Measurements from ENCODE around the gene KRT86. TPM values are rescaled to one million over a fixed set of nuclear protein-coding genes. Genes with fewer than 3 reads are reported as not detected.

KRT86 gene
- total and polyA plus RNA-seq, 2 experiments from 2014 or later = 0.16 TPM; not detected in 1

GRCh38 chr12:52229836-52230343, 44.6 kb upstream of the KRT86 start:
- ATAC-seq = no peak
- H3K4me2 ChIP-seq = no peak overlapping the region

DNA sequence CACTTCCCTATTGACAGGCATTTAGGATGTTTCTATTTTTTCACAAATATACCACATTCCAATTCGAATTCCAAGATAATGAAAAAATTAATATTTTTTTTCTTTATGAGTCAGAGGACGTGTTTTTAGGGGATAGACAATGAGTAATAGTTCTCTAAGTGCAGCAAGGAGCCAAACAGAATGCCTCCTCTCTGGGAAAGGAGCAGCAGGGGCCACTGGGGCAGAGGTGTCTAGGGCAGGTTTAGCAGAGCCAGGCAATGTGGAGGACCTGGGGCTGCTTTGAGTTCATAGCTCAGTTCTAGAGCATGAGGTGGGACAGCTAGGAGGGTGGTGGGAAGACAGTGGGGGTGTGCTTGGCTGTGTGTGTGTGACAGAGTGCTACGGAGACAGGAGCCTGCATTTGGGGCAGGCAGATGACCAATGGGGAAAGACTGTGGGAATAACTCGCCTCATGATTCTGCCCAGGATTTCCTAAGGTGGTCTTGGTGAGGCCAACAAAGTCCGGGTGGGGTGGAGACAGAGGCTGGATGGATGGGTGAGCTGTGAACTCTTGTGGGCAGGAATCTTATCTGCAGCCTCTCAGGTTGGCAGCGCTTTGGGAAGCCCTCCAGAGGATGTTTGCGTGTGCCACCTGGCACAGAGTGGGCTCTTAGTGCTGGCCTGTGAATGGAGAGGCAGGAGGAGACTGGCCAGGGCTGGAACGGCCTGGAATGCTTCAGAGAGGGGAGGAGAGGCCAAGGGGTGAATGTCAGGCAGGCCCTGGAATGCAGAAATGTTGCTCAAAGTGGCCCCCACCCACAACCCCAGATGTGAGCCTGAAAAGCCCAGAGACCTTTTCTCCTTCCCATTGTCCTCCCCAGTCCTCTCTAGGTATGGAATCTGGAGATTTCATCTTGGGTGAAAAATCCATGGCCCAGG, 43.8 kb upstream of the KRT86 start:
- Mint-ChIP-seq H3K27me3 (ENCODE audit: insufficient read depth, low read depth, poor library complexity) (peaks cover 41% of the 10 kb centered on the region), H3K36me3 (ENCODE audit: low read depth) (peaks cover 4% of the 10 kb centered on the region), H3K9me3 (no peaks in the 10 kb centered on the region), H3K4me1 (peaks cover 38% of the 10 kb centered on the region), H3K27ac (no peak overlapping the region; the same call in 1 of the 2 replicates), H3K4me3 (no peak overlapping the region)
- Histone ChIP-seq H3K9me2 (ENCODE audit: insufficient read depth) (no peaks in the 10 kb centered on the region), H3K4me3 (no peak overlapping the region), H3K4me2 (peak overlapping the region; percentile 20; the same call in 1 of the 2 replicates), H3K79me2 (replicated peaks; ENCODE audit: insufficient read depth) (no peaks in the 10 kb centered on the region), H2AFZ (no peak overlapping the region), H3K27me3 (ENCODE audit: insufficient read depth) (peaks cover 37% of the 10 kb centered on the region), H4K20me1 (replicated peaks; ENCODE audit: insufficient read depth) (no peaks in the 10 kb centered on the region), H3F3A (replicated peaks; ENCODE audit: low read depth) (no peaks in the 10 kb centered on the region), H3K36me3 (ENCODE audit: insufficient read depth) (no peaks in the 10 kb centered on the region), H3K4me1 (ENCODE audit: insufficient read depth) (peaks cover 22% of the 10 kb centered on the region), H3K27ac (ENCODE audit: low read depth) (no peak overlapping the region)
- ATAC-seq = no peak
- no peak for TF ChIP-seq JUNB (IDR thresholded peaks at IDR 0.05; ENCODE audit: unreplicated experiment)
- TF ChIP-seq POLR2AphosphoS5 (IDR thresholded peaks at IDR 0.05; ENCODE audit: low read depth) = no peak
- no peak for TF ChIP-seq ZNF331 (CRISPR knock-in tag; IDR thresholded peaks at IDR 0.05; ENCODE audit: low read depth)
- TF ChIP-seq STAT1 (IDR thresholded peaks at IDR 0.05; ENCODE audit: unreplicated experiment) = no peak
- no peak for TF ChIP-seq EZH2phosphoT487 (IDR thresholded peaks at IDR 0.05; ENCODE audit: unreplicated experiment)
- DNase-seq (ENCODE audit: low spot score) = peak; percentile 56

More at GRCh38 chr12:52229836-52230343, 44.6 kb upstream of the KRT86 start:
- peaks cover 37% of the 10 kb centered on the region for H3K27me3 ChIP-seq (ENCODE audit: insufficient read depth)
- TF ChIP-seq, protein P1, sequence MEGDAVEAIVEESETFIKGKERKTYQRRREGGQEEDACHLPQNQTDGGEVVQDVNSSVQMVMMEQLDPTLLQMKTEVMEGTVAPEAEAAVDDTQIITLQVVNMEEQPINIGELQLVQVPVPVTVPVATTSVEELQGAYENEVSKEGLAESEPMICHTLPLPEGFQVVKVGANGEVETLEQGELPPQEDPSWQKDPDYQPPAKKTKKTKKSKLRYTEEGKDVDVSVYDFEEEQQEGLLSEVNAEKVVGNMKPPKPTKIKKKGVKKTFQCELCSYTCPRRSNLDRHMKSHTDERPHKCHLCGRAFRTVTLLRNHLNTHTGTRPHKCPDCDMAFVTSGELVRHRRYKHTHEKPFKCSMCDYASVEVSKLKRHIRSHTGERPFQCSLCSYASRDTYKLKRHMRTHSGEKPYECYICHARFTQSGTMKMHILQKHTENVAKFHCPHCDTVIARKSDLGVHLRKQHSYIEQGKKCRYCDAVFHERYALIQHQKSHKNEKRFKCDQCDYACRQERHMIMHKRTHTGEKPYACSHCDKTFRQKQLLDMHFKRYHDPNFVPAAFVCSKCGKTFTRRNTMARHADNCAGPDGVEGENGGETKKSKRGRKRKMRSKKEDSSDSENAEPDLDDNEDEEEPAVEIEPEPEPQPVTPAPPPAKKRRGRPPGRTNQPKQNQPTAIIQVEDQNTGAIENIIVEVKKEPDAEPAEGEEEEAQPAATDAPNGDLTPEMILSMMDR (conservative IDR thresholded peaks at IDR 0.05; ENCODE audit: low read depth in 2 of 2) = no peak
- TF ChIP-seq POLR2AphosphoS5 (IDR thresholded peaks at IDR 0.05; ENCODE audit: low read depth) = no peak
- TF ChIP-seq JUNB (IDR thresholded peaks at IDR 0.05; ENCODE audit: unreplicated experiment) = no peak
- no peak for TF ChIP-seq EZH2 (IDR thresholded peaks at IDR 0.05; ENCODE audit: low read depth, unreplicated experiment)
- TF ChIP-seq, protein P2, sequence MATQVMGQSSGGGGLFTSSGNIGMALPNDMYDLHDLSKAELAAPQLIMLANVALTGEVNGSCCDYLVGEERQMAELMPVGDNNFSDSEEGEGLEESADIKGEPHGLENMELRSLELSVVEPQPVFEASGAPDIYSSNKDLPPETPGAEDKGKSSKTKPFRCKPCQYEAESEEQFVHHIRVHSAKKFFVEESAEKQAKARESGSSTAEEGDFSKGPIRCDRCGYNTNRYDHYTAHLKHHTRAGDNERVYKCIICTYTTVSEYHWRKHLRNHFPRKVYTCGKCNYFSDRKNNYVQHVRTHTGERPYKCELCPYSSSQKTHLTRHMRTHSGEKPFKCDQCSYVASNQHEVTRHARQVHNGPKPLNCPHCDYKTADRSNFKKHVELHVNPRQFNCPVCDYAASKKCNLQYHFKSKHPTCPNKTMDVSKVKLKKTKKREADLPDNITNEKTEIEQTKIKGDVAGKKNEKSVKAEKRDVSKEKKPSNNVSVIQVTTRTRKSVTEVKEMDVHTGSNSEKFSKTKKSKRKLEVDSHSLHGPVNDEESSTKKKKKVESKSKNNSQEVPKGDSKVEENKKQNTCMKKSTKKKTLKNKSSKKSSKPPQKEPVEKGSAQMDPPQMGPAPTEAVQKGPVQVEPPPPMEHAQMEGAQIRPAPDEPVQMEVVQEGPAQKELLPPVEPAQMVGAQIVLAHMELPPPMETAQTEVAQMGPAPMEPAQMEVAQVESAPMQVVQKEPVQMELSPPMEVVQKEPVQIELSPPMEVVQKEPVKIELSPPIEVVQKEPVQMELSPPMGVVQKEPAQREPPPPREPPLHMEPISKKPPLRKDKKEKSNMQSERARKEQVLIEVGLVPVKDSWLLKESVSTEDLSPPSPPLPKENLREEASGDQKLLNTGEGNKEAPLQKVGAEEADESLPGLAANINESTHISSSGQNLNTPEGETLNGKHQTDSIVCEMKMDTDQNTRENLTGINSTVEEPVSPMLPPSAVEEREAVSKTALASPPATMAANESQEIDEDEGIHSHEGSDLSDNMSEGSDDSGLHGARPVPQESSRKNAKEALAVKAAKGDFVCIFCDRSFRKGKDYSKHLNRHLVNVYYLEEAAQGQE (IDR thresholded peaks at IDR 0.05; ENCODE audit: unreplicated experiment) = no peak
- H3K27ac Mint-ChIP-seq = no peak overlapping the region
- H3K9me3 Mint-ChIP-seq = no peaks in the 10 kb centered on the region
- peaks cover 37% of the 10 kb centered on the region for H3K27me3 Mint-ChIP-seq (ENCODE audit: insufficient read depth, low read depth, poor library complexity)
- H3K4me1 ChIP-seq (ENCODE audit: insufficient read depth) = peaks cover 22% of the 10 kb centered on the region
- H3K9me2 ChIP-seq (ENCODE audit: insufficient read depth) = no peaks in the 10 kb centered on the region
- H4K20me1 ChIP-seq (replicated peaks; ENCODE audit: insufficient read depth) = no peaks in the 10 kb centered on the region
- no peaks in the 10 kb centered on the region for H3F3A ChIP-seq (replicated peaks; ENCODE audit: low read depth)
- H3K4me3 ChIP-seq = no peak overlapping the region
- DNase-seq (ENCODE audit: low spot score) = no peak
- H3K4me3 Mint-ChIP-seq = no peak overlapping the region
- no peaks in the 10 kb centered on the region; the same call in 2 of the 3 replicates for H3K36me3 Mint-ChIP-seq (ENCODE audit: low read depth)
- H3K4me1 Mint-ChIP-seq = peaks cover 34% of the 10 kb centered on the region
- H3K79me2 ChIP-seq (replicated peaks; ENCODE audit: insufficient read depth) = no peaks in the 10 kb centered on the region
- no peaks in the 10 kb centered on the region for H3K36me3 ChIP-seq (ENCODE audit: insufficient read depth)
- no peak overlapping the region for H3K27ac ChIP-seq (ENCODE audit: low read depth)
- no peak overlapping the region for H2AFZ ChIP-seq
